ENCODE results near the gene CROCC. TPM values are rescaled to one million over a fixed set of nuclear protein-coding genes. Genes with fewer than 3 reads are reported as not detected.

Gene CROCC
- total and polyA plus RNA-seq, 12 donors: 4.7 to 42.3 (median 6.3) TPM

DNA sequence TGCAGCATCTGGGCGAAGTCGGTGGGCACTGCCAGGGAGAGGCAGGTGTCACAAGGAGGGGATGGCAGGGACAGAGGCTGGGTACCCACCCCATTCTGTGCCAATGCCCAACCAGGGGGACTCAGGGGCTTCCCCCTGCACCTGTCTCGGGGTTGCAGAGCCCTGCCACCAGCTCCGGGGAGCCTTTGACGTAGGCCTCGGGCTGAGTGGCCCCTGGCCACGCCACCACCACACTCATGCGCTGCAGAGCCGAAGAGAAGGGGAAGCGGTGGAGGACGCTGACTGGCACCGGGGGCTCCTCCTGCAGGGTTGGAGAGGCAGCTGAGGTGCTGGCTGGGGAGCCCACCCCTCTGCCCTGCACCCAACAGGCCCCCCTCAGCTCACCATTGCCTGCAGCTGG lies 70.4 kb downstream of the CROCC start:
- no peak overlapping the region for H3K4me3 ChIP-seq
- H3K27me3 ChIP-seq: no peaks in the 10 kb centered on the region
- intact Hi-C loops (cut with DNase I): no loop called here
- TF ChIP-seq, protein P1, sequence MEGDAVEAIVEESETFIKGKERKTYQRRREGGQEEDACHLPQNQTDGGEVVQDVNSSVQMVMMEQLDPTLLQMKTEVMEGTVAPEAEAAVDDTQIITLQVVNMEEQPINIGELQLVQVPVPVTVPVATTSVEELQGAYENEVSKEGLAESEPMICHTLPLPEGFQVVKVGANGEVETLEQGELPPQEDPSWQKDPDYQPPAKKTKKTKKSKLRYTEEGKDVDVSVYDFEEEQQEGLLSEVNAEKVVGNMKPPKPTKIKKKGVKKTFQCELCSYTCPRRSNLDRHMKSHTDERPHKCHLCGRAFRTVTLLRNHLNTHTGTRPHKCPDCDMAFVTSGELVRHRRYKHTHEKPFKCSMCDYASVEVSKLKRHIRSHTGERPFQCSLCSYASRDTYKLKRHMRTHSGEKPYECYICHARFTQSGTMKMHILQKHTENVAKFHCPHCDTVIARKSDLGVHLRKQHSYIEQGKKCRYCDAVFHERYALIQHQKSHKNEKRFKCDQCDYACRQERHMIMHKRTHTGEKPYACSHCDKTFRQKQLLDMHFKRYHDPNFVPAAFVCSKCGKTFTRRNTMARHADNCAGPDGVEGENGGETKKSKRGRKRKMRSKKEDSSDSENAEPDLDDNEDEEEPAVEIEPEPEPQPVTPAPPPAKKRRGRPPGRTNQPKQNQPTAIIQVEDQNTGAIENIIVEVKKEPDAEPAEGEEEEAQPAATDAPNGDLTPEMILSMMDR (IDR thresholded peaks at IDR 0.05): no peak
- no peak for DNase-seq
- no peaks in the 10 kb centered on the region for H3K4me1 ChIP-seq
- peaks cover 0 to 100% (median 12%) of the 10 kb centered on the region in 9 donors for H3K36me3 ChIP-seq
- no peak for ATAC-seq
- WGBS, 2 donors: 96 to 98% methylated on average over 12 of the region's 12 CpGs
- H3K27ac ChIP-seq: no peak overlapping the region
- H3K9me3 ChIP-seq: no peaks in the 10 kb centered on the region

DNA sequence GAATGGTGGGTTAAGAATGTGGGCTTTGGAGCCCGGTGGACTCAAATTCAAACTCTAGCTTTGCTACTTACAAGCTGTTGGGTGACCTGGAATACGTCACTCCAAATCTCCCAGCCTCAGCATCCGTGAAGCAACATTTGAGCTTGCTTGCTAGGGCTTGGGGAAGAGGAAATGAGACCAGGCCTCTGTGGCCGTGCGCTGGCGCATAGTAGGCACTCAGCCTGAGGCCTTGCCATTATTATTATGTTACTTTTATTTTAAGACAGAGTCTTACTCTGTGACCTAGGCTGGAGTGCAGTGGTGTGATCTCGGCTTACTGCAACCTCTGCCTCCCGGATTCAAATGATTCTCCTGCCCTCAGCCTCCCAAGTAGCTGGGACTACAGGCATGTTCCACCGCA lies 70.9 kb downstream of the CROCC start:
- no peak for DNase-seq
- H3K27ac ChIP-seq: no peak overlapping the region
- no peak for ATAC-seq
- intact Hi-C loops (cut with DNase I): no loop called here
- H3K27me3 ChIP-seq: no peaks in the 10 kb centered on the region
- H3K4me3 ChIP-seq: no peak overlapping the region
- no peaks in the 10 kb centered on the region for H3K4me1 ChIP-seq
- peaks cover 0 to 99% (median 9%) of the 10 kb centered on the region in 9 donors for H3K36me3 ChIP-seq
- TF ChIP-seq, protein P1 (IDR thresholded peaks at IDR 0.05): no peak
- no peaks in the 10 kb centered on the region for H3K9me3 ChIP-seq
- 94 to 95% methylated on average over 9 of the region's 9 CpGs for whole genome bisulfite sequencing, 2 donors

DNA sequence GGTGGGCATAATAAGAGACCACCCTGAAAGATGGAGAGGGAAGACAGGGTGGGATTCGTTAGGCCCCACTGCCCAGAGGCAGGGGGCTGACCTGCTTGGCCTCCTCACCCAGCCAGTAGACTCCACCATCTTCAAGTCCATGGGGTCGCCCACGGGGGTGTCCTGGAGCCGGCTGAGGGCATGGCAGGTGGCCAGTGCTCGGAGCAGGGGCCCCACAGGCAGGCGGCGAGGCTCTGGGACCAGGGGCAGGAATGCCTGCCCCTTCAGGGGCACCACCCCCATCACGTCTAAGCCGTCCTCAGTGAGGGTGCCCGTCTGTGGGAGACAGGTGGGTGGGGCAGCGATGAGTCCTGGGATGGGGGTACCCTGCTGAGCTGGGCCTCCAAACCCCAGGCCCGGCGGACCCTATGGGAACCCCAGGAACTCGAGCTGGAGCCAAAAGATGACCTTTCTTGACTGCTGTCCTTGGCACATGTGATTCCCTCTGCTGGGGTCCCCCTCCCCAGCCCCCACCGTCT lies 71.8 kb downstream of the CROCC start:
- Histone ChIP-seq H3K36me3 (peaks cover 0 to 99% (median 9%) of the 10 kb centered on the region in 9 donors), H3K9me3 (no peaks in the 10 kb centered on the region), H3K27me3 (no peaks in the 10 kb centered on the region), H3K4me3 (no peak overlapping the region), H3K27ac (no peak overlapping the region), H3K4me1 (no peaks in the 10 kb centered on the region)
- 87 to 95% methylated on average over 14 to 15 of the region's 15 CpGs for WGBS, 2 donors
- DNase-seq (no peak), ATAC-seq (no peak)
- TF ChIP-seq, protein P1 (IDR thresholded peaks at IDR 0.05): no peak
- intact Hi-C loops (cut with DNase I): no loop called here

DNA sequence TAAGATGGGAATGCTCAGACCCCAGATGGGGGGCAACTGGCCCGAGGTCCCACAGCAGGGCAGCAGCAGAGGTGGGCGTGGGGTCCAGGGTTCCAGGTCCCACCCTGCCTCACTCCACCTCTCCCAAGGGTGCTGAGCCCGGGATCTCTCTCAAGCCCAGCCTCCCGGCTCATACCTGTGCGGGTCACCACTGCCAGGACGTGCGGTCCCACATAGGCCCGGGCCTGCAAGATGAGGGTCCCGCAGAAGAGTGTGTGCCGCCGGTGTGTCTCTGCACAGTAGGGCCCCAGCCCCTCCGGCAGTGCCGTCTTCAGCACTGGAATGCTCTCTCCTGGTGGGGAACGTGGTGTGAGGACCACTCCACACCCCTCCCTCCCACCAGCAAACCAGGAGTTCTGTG lies 75.1 kb downstream of the CROCC start:
- intact Hi-C loops (cut with DNase I): no loop called here
- Histone ChIP-seq H3K4me1 (no peaks in the 10 kb centered on the region), H3K27me3 (no peaks in the 10 kb centered on the region), H3K36me3 (peaks cover 0 to 99% (median 7%) of the 10 kb centered on the region in 9 donors), H3K9me3 (no peaks in the 10 kb centered on the region), H3K27ac (no peak overlapping the region), H3K4me3 (no peak overlapping the region)
- TF ChIP-seq, protein P1 (IDR thresholded peaks at IDR 0.05): no peak
- no peak for ATAC-seq
- DNase-seq: no peak
- WGBS, 2 donors: 91 to 96% methylated on average over 14 of the region's 14 CpGs

All from heart right ventricle (tissue), 16 donors.